Vagina (tissue), 2 donors: Measurements from ENCODE around the gene ERP29. TPM values are rescaled to one million over a fixed set of nuclear protein-coding genes. Genes with fewer than 3 reads are reported as not detected.
"Not testable (repeated sequence)": the region's sequence is repeated elsewhere in the genome, so short reads cannot be mapped to it uniquely, and the experiment has no call there.

ENCODE experiments used
- DNase-seq, 2 donors: peaks; one replicate each; pipeline ENCODE4 v3.0.0-alpha.2; 2017; ENCODE audit errors: extremely low spot score in 2 of 2
- H3K27ac ChIP-seq: fragments of 200-600 bp; sonication (generic); one replicate; pipeline ENCODE4 v1.5.1; 2019
- H3K27me3 ChIP-seq: fragments of 200-600 bp; sonication (generic); one replicate; pipeline ENCODE4 v1.5.1; 2019
- H3K36me3 ChIP-seq, 2 donors: fragments of 200-600 bp; sonication (generic); one replicate each; pipeline ENCODE4 v1.5.1; 2017 to 2019
- H3K4me1 ChIP-seq: fragments of 200-600 bp; sonication (generic); one replicate; pipeline ENCODE4 v1.5.1; 2019
- H3K4me3 ChIP-seq, 2 donors: fragments of 200-600 bp; sonication (generic); 1 replicate in 1 of 2; 2 replicates in 1 of 2; pipeline ENCODE4 v1.5.1; 2016 to 2019
- H3K9me3 ChIP-seq: fragments of 200-600 bp; sonication (generic); one replicate; pipeline ENCODE4 v1.5.1; 2019
- CTCF ChIP-seq, 3 experiments: fragments of 450-650 bp in 2 of 3; fragments of 200-600 bp in 1 of 3; sonication (generic) in 1 of 3; IDR thresholded peaks; one replicate each; pipeline ENCODE4 v1.5.1; 2017 to 2019; ENCODE audit warnings: antibody characterized with exemption in 3 of 3, mild to moderate bottlenecking in 2 of 3, moderate library complexity in 2 of 3
- POLR2A ChIP-seq, 2 donors: fragments of 450-650 bp; IDR thresholded peaks; one replicate each; pipeline ENCODE4 v1.6.1; 2017; ENCODE audit warnings: antibody characterized with exemption in 2 of 2, mild to moderate bottlenecking in 2 of 2, moderate library complexity in 2 of 2
- POLR2AphosphoS5 ChIP-seq, 2 donors: sonication (generic); formaldehyde crosslinking; IDR thresholded peaks; one replicate each; pipeline ENCODE4 v1.9.0; 2017; ENCODE audit warnings: antibody characterized with exemption in 2 of 2, mild to moderate bottlenecking in 2 of 2, low read depth in 1 of 2; ENCODE audit not compliant: insufficient read depth in 1 of 2
- intact Hi-C: fragments of 100-400 bp; cut with DNase I; formaldehyde crosslinking; loops from one replicate; pipeline ENCODE4 v1.15.1; 2023
- total RNA-seq: library from RNA; depleted of rRNA; stranded (reverse); fragments of >200 nt; gene quantifications from one replicate; pipeline ENCODE4 v1.2.3, GENCODE V29; 2016

Gene ERP29
- total RNA-seq, 1 donor from 2014 or later, result 26.5 TPM

GRCh38 chr12:112001576-112001975 lies 11.7 kb upstream of the ERP29 start:
- TF ChIP-seq CTCF (IDR thresholded peaks at IDR 0.05) (no peak), POLR2A (IDR thresholded peaks at IDR 0.05) (no peak), POLR2AphosphoS5 (IDR thresholded peaks at IDR 0.05; ENCODE audit: insufficient read depth in 1 of 2, low read depth in 1 of 2) (no peak)
- no peaks in the 10 kb centered on the region for H3K36me3 ChIP-seq
- H3K9me3 ChIP-seq, result no peaks in the 10 kb centered on the region
- intact Hi-C loops, result no loop called here
- DNase-seq, result no peak
- peaks cover 12% of the 10 kb centered on the region for H3K4me1 ChIP-seq
- no peaks in the 10 kb centered on the region for H3K27me3 ChIP-seq
- H3K4me3 ChIP-seq, result peak overlapping the region in 1 of 2 donors; percentile 13
- H3K27ac ChIP-seq, result no peak overlapping the region

- no peak for DNase-seq
- H3K9me3 ChIP-seq, result no peaks in the 10 kb centered on the region
- no peak overlapping the region for H3K27ac ChIP-seq
- TF ChIP-seq POLR2AphosphoS5 (IDR thresholded peaks at IDR 0.05; ENCODE audit: insufficient read depth in 1 of 2, low read depth in 1 of 2), result no peak
- intact Hi-C loops, result no loop called here
- no peak overlapping the region for H3K4me3 ChIP-seq
- no peaks in the 10 kb centered on the region for H3K36me3 ChIP-seq
- H3K27me3 ChIP-seq, result no peaks in the 10 kb centered on the region
- H3K4me1 ChIP-seq, result peaks cover 16% of the 10 kb centered on the region
These were observed 9.2 kb upstream of the ERP29 start for GRCh38 chr12:112004041-112004440.

GRCh38 chr12:112005419-112006395 lies 7.5 kb upstream of the ERP29 start:
- Histone ChIP-seq H3K4me3 (no peak overlapping the region), H3K27me3 (no peaks in the 10 kb centered on the region), H3K9me3 (no peaks in the 10 kb centered on the region), H3K4me1 (peaks cover 18% of the 10 kb centered on the region), H3K27ac (no peak overlapping the region), H3K36me3 (no peaks in the 10 kb centered on the region)
- DNase-seq, result no peak
- intact Hi-C loops, result no loop called here
- no peak for TF ChIP-seq CTCF (IDR thresholded peaks at IDR 0.05)
- no peak for TF ChIP-seq POLR2AphosphoS5 (IDR thresholded peaks at IDR 0.05; ENCODE audit: insufficient read depth in 1 of 2, low read depth in 1 of 2)
- no peak for TF ChIP-seq POLR2A (IDR thresholded peaks at IDR 0.05)

- Histone ChIP-seq H3K4me1 (peaks cover 36% of the 10 kb centered on the region), H3K27me3 (no peaks in the 10 kb centered on the region), H3K27ac (no peak overlapping the region)
These were observed 5.3 kb upstream of the ERP29 start for GRCh38 chr12:112007945-112008344.

GRCh38 chr12:112008918-112009317 lies 4.3 kb upstream of the ERP29 start:
- TF ChIP-seq POLR2AphosphoS5 (IDR thresholded peaks at IDR 0.05; ENCODE audit: insufficient read depth in 1 of 2, low read depth in 1 of 2) (no peak), POLR2A (IDR thresholded peaks at IDR 0.05) (no peak), CTCF (IDR thresholded peaks at IDR 0.05) (no peak)
- Histone ChIP-seq H3K9me3 (no peaks in the 10 kb centered on the region), H3K27ac (no peak overlapping the region), H3K27me3 (no peaks in the 10 kb centered on the region), H3K4me1 (peaks cover 36% of the 10 kb centered on the region), H3K36me3 (no peaks in the 10 kb centered on the region), H3K4me3 (no peak overlapping the region)
- intact Hi-C loops, result no loop called here
- DNase-seq, result no peak

More at GRCh38 chr12:112007945-112008344, 5.3 kb upstream of the ERP29 start:
- TF ChIP-seq POLR2AphosphoS5 (IDR thresholded peaks at IDR 0.05; ENCODE audit: insufficient read depth in 1 of 2, low read depth in 1 of 2) (no peak), POLR2A (IDR thresholded peaks at IDR 0.05) (no peak)
- Histone ChIP-seq H3K9me3 (no peaks in the 10 kb centered on the region), H3K36me3 (no peaks in the 10 kb centered on the region), H3K4me3 (no peak overlapping the region)
- DNase-seq, result no peak
- intact Hi-C loops, result no loop called here

- H3K9me3 ChIP-seq, H3K27ac ChIP-seq, H3K4me3 ChIP-seq, intact Hi-C loops, H3K36me3 ChIP-seq, DNase-seq, H3K27me3 ChIP-seq: not testable (repeated sequence)
- peaks cover 41% of the 10 kb centered on the region for H3K4me1 ChIP-seq
These were observed 3.6 kb upstream of the ERP29 start for GRCh38 chr12:112009596-112009995.
